GM12865 (cell line): ENCODE data around the gene CDC37.
"Not testable (repeated sequence)": the region's sequence is repeated elsewhere in the genome, so short reads cannot be mapped to it uniquely, and the experiment has no call there.

Source experiments
- DNase-seq: peaks from one replicate; pipeline ENCODE4 v3.0.0; 2010; ENCODE audit warnings: low read depth
- H3K4me3 ChIP-seq: 2 replicates; pipeline ENCODE4 v1.5.1; 2011; ENCODE audit warnings: mild to moderate bottlenecking, low read depth, low read length, control low read depth
- TF ChIP-seq, protein P1 (sequence below): IDR thresholded peaks from 2 replicates; pipeline ENCODE4 v1.5.1; 2011; ENCODE audit warnings: low read length, control low read depth, low read depth, inconsistent platforms; ENCODE audit not compliant: insufficient read depth; ENCODE audit errors: missing control alignments

The CDC37 gene

GRCh38 chr19:10380313-10381102 lies 22.8 kb downstream of the CDC37 start, which contains the start of gene TYK2:
Gene TYK2 (minus strand): TSS chr19:10380572. CDS start chr19:10378406, 2,166 bp downstream.
- peak; percentile 100 for DNase-seq
- TF ChIP-seq, protein P1, sequence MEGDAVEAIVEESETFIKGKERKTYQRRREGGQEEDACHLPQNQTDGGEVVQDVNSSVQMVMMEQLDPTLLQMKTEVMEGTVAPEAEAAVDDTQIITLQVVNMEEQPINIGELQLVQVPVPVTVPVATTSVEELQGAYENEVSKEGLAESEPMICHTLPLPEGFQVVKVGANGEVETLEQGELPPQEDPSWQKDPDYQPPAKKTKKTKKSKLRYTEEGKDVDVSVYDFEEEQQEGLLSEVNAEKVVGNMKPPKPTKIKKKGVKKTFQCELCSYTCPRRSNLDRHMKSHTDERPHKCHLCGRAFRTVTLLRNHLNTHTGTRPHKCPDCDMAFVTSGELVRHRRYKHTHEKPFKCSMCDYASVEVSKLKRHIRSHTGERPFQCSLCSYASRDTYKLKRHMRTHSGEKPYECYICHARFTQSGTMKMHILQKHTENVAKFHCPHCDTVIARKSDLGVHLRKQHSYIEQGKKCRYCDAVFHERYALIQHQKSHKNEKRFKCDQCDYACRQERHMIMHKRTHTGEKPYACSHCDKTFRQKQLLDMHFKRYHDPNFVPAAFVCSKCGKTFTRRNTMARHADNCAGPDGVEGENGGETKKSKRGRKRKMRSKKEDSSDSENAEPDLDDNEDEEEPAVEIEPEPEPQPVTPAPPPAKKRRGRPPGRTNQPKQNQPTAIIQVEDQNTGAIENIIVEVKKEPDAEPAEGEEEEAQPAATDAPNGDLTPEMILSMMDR, result no peak
- peak within 1 kb of the TSS; percentile 68 for H3K4me3 ChIP-seq

GRCh38 chr19:10379880-10380312 lies 23.4 kb downstream of the CDC37 start:
- TF ChIP-seq, protein P1, result no peak
- peak overlapping the region; percentile 68 for H3K4me3 ChIP-seq
- DNase-seq, result no peak

DNA sequence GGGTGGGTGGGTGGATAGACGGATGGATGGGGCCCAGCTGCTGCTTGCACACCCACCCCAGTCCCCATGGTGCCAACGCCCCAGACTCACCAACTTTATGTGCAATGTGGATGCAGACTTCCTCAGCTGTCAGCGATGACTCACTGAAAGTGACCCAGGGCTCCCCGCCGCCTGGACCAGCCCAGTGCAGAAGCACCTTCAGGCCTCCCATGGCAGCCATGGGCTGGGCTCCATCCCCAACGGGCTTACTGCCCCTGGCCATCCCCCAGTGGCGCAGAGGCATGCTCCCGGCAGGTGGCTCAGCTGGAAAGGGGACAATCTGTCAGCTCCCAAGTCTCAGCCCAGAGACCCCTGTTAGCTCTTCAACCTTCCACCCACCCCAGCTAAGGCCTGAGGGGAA lies 25.2 kb downstream of the CDC37 start:
- H3K4me3 ChIP-seq, result no peak overlapping the region
- no peak for DNase-seq
- TF ChIP-seq, protein P1, result no peak

GRCh38 chr19:10377140-10377640 lies 26.2 kb downstream of the CDC37 start:
- DNase-seq, result not testable (repeated sequence)

DNA sequence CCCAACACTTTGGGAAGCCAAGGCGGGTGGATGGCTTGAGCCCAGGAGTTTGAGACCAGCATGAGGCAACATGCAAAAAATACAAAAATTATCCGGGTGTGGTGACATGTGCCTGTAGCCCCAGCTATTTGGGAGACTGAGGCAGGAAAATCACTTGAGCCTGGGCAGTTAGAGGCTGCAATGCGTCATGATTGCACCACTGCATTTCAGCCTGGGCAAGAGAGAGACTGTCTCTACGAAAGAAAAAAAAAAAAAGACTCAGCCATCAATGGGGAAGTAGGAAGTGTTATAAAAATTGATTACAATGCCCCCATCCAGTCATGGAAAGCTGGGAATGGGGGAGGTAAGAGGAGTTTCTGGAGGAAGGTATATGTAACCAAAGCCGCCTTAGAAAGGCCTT lies 28.4 kb downstream of the CDC37 start:
- TF ChIP-seq, protein P1, result no peak
- DNase-seq, result no peak
- no peak overlapping the region for H3K4me3 ChIP-seq

More at GRCh38 chr19:10377140-10377640, 26.2 kb downstream of the CDC37 start:
- H3K4me3 ChIP-seq, result not testable (repeated sequence)

DNA sequence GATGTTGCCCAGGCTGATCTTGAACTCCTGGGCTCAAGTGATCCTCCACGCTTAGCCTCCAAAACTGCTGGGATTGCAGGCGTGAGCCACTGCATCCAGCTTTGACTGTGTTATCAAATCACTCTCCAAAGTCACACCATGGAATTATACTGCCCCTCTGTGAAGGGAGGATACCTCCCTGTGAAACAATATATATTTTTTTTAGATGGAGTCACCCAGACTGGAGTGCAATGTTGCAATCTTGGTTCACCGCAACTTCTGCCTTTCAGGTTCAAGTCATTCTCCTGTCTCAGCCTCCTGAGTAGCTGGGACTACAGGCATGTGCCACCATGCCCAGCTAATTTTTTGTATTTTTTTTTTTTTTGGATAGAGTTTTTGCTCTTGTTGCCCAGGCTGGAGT lies 30.7 kb downstream of the CDC37 start:
- TF ChIP-seq, protein P1, result no peak
- DNase-seq, result no peak

DNA sequence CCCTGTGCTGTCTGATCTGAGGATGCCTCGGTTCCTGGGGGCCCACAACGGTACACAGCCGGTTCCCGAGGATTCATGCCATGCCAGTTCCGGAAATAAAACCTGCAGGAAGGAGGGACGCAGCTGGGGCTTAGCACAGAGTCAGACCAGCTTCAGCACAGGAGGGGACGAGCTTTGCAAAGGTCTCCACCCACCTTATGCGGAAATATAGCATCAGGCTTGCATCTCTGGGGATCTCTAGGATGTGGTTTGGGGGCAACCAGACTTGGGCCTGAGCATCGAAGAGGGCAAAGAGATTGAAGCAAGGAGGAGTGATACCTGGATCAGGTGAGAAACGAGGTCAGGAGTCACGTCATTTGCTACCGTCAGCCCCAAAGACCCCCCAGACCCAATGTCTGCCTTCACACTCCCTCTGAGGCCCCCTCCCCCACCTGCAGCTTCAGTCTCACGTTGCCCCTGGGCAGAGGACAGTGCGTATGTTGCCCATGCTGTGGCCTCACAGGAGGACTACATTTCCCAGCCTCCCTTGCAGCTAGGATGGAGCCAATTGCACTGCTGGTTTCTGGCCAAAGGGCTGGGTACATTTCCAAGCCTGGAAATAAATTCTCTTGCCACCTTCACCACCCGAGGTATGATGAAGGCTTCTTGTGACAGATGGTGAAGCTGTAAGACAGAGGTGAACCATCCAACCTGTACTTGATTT lies 35.1 kb downstream of the CDC37 start:
- no peak for DNase-seq
- H3K4me3 ChIP-seq, result no peak overlapping the region
- TF ChIP-seq, protein P1, result no peak

More for the DNA sequence above, 30.7 kb downstream of the CDC37 start:
- H3K4me3 ChIP-seq, result no peak overlapping the region

DNA sequence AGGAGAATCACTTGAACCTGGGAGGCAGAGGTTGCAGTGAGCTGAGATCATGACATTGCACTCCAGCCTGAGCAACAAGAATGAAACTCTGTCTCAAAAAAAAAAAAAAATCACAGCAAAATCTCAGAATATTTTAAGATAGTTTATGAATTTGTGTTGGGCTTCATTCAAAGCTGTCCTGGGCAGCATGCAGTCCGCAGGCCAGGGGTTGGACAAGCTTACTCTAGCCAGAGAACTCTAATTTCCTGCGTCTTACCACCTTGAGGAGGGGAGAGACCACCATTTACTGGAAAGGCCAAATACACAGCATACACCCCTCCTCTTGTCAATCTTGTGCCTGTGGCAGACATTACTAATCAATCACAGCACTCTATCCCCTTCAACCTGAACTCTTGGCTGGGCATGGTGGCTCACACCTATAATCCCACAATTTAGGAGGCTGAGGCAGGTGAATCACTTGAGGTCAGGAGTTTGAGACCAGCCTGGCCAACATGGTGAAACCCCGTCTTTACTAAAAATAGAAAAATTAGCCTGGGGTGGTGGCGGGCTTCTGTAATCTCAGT lies 36.3 kb downstream of the CDC37 start:
- DNase-seq, H3K4me3 ChIP-seq: not testable (repeated sequence)
